Superior temporal gyrus (tissue), 1 donor: ENCODE results near the gene PSTK.

Experiments used
- DNase-seq: peaks from one replicate; pipeline ENCODE4 v3.0.0-alpha.2; 2016; ENCODE audit errors: extremely low spot score

Gene PSTK

GRCh38 chr10:122992031-122992585 lies 11.9 kb downstream of the PSTK start:
- peak; percentile 68 for DNase-seq

DNA sequence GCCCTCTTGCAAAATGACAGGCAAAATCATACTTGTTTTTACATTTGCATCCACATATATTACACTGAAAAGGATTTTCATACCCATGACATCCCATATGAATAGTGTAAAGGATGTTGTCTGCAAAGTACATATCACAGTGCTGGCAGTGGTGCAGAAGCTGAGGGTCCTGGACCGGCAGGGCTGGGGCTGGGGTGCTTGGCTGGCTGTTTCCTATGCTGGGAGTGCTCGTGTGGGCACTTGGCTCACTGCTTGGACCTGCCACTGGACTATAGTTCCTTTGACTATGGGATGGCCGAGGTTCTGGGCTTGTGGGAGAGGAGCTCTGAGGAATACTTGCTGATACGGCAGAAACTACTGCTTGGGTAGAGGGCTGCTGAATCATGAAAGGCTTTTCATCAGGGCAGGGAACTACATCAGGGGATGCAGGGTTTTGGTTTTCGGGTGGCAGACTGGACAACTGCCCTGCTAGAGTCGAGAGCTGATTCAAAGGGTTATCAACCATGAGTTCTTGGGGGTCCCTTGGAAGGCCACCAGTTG lies 13.7 kb downstream of the PSTK start:
- no peak for DNase-seq

DNA sequence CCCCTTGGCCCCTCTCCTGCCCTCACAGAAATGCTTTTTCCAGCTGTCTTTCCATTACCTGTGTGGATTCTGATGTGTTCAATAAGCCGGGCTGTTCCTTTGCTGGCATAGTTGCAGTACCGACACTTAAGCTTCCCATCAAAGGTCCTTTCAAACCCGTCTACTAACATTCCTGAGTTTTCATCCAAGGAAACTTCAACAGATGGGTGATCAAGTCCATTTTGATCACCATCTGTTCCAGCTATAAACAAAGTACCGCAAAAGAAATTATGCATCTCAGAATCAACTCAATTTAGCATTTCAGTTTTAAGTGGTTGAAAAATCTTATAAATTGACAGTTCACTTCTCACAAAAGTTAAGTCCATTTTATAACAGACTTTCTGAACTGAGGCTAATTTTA lies 15.7 kb downstream of the PSTK start:
- peak; percentile 10 for DNase-seq

GRCh38 chr10:122997864-122998263 lies 17.7 kb downstream of the PSTK start:
- no peak for DNase-seq

- DNase-seq: no peak
Measured at GRCh38 chr10:122998360-122998917, 18.2 kb downstream of the PSTK start.

- DNase-seq: no peak
Measured at GRCh38 chr10:122998934-122999333, 18.7 kb downstream of the PSTK start.

- no peak for DNase-seq
Measured at GRCh38 chr10:122999347-122999746, 19.1 kb downstream of the PSTK start.

DNA sequence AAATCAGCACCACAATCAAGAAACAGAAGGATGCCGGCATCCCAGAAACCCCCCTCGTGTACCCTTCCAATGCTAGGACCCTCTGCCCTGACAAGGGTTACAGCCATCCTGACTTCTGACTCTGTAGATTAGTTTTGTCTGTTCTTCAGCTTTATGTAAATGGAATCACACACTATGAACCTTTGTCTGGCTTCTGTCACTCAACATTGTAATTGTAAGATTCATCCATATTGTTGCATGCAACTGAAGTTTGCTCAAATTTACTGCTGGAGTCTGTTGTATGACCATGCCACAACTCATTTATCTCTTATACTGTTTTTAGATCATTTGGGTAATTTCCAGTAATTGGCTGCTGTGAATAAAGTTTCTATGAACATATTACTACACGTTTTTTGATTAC lies 20.0 kb downstream of the PSTK start:
- DNase-seq: no peak

GRCh38 chr10:123001370-123001769 lies 21.2 kb downstream of the PSTK start:
- no peak for DNase-seq

DNA sequence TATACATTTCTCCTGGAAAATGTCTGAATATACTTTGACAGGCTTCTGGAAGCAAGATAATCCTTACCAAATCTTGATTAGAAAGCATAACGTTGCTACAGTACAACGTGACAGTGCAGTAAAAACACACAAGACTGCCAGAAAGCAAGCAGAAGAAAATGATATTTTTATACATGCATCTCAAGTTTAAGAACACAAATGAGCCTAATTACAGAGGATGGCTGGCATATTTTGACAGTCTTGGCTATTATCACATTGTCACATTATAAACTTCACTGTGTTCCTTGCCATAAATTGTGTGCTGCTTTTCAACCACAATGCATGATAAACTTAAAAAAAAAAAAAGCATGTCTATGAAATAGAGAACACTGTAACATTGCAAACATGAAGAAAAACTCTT lies 24.1 kb downstream of the PSTK start:
- DNase-seq: no peak

DNA sequence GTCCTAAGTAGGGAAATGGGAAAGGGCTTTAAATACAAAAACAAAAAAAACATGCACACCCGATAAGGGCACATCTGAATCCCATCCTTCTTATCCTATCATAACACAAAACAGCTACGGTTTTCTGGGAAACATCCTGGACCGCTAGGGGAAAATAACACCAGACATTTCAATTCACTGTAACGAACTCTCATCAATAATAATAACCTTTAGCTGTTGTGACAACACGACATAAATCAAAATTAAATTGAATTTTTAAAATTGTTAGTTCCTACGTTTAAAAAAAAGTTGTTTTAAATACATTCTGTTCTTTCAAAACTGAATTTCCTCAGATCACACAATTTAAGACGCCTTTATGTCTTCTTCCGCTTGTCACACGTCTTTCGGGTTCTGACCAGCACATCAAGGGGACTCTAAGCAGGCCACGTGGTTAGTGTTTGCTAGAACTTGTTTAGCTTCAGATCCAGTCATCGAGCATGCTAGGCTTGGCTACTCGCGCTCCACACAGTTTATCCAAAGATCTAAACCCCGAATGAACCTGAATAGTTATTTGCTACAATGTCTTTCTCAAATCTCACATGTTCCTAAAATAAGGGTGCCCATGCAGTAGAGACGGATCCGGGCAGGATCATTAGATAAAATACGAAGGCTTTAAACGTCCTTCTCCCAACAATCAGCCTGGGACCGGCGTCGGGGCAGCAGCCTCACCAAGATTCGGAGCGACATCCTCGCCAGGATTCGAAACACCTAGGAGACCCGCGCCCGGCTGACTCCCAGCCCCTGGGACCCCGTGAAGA lies 27.6 kb downstream of the PSTK start:
- peak; percentile 67 for DNase-seq

DNA sequence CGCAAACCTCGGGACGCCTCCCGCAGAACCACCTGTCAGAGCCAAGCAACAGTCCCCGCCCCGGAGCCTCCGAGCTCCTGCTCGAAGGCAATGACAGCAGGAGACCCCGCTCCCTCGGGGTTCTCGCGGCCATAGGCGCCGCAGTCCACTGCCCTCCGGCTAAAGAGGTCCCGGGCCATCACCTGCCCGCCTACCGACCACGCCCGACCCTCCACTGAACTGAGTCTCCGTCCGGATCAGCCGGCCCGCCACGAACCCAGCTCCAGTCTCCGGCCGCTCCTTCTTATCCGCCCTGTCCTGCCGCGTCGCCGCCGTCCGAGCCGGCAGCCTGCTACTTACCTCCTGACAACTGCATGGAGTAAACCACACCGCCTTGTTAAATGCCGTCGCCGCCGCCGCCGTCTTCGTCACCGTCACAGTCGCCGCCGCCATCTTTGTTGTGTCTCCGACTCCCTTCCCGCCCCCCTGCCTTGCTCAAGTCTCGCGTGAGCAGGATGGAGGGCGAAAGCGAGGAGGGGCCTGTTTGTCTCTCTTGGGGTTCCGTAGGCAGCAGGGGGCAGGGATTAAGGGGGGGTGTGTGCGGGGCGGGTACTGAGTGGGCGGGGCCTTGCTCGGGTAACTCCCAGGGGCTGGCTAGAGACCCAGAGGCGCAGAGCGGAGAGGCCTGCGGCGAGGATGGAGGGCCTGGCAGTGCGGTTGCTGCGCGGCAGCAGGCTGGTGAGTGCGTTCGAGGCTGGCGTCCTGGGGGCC lies 28.3 kb downstream of the PSTK start, which contains the start of the genes ACADSB and IKZF5:
TSS of gene ACADSB (plus strand) at position 652 of the 750 bp plus-strand sequence. CDS start at position 676, 24 bp downstream.
TSS of gene IKZF5 (minus strand) at position 441 of the 750 bp plus-strand sequence. CDS start 10,170 bp downstream, outside the sequence.
- peak; percentile 93 for DNase-seq

GRCh38 chr10:123009105-123009820 lies 29.1 kb downstream of the PSTK start:
- DNase-seq: no peak

DNA sequence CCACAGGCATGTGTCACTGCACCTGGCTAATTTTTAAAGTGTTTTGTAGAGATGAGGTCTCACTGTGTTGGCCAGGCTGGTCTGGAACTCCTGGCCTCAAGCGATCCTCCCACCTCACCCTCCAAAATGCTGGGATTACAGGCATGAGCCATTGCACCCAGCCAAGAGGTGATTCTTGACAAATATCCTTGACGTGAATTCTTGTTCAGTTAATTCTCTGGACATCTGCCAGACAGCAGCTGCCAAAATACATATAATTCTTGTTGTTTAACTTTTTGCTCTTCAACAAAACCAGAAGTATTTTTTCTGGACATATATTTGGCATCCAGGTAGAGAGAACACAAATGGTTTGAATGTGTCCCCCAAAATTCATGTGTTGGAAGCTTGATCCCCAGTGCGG lies 31.8 kb downstream of the PSTK start:
- DNase-seq: no peak

GRCh38 chr10:123013456-123014419 lies 33.5 kb downstream of the PSTK start:
- DNase-seq: no peak

GRCh38 chr10:123014772-123015171 lies 34.6 kb downstream of the PSTK start:
- DNase-seq: no peak

- DNase-seq: no peak
Measured at GRCh38 chr10:123016228-123016627, 36.0 kb downstream of the PSTK start.

- no peak for DNase-seq
Measured at GRCh38 chr10:123017421-123018165, 37.4 kb downstream of the PSTK start.

DNA sequence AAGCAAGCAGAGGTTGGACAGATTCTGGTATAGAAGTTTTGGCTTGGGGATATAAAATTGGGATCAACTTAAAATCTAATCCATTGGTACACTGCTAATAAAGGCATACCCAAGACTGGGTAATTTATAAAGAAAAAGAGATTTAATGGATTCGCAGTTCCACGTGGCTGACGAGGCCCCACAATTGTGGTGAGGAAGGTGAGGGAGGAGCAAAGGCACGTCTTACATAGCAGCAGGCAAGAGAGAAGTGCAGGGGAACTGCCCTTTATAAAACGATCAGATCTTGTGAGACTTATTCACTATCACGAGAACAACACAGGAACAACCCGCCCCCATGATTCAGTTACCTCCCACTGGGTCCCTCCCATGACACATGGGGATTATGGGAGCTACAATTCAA lies 38.3 kb downstream of the PSTK start:
- DNase-seq: no peak
